GM12891 (cell line): ENCODE data around the gene DLGAP1.

Source experiments
- POLR2A ChIP-seq: IDR thresholded peaks from 2 replicates; pipeline ENCODE4 v1.6.1; 2011; ENCODE audit warnings: low read depth, low read length, control low read depth
- POLR2AphosphoS5 ChIP-seq: IDR thresholded peaks from 2 replicates; pipeline ENCODE4 v1.6.1; 2011; ENCODE audit warnings: low read depth, low read length, control low read depth

DNA sequence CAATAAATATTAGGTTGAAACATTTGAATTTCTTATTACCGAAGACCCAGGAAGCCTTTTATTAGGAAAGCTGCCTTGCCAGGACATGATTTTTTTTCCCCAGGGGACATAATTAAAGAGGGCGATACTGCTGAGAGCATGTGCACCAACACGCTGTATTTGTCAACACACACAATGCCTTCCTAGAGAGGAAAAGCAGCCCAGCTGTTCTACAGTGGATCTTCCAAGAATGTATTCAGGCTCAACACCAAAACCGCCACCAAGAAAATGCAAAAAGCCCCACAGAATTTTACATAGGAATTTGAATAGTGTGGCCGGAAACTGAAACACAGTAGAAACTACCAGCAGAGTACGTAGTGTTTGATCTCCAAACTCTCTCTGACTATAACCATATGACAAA lies 320.4 kb downstream of the DLGAP1 start:
- TF ChIP-seq POLR2A (no peak), POLR2AphosphoS5 (no peak)
